NCI-H2081 treated with DMSO at 0.1 percent for 48 hours (cell line): ENCODE data around the gene GAS2L1.

Experiments used
- DNase-seq: peaks from one replicate; lab custom pipeline; 2025; lab: John Stamatoyannopoulos, UW

Gene GAS2L1

DNA sequence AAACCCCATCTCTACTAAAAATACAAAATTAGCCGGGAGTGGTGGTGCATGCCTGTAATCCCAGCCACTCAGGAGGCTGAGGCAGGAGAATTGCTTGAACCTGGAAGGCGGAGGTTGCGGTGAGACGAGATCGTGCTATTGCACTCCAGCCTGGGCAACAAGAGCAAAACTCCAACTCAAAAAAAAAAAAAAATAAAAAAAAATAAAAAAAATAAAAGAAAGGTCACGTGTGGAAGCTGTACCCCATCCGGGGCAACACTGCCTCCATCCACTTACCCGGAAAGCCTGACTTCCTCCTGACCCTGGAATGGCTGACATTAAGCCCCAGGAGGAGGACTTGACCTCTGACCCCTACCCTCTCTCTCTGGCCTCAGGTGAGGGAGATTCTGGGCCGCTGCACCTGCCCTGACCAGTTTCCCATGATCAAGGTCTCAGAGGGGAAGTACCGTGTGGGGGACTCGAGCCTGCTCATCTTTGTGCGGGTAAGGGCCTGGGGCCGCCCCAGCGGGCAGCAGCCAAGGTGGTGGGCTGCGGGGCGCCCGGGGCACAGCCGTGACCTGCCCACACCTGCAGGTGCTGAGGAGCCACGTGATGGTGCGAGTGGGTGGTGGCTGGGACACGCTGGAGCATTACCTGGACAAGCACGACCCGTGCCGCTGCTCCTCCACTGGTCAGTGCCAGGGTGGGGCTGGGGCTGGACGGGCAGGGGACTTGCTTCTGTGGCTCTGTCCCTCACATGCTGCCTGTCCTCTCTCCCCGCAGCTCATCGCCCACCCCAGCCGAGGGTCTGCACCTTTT lies 3.8 kb downstream of the GAS2L1 start:
- no peak for DNase-seq

DNA sequence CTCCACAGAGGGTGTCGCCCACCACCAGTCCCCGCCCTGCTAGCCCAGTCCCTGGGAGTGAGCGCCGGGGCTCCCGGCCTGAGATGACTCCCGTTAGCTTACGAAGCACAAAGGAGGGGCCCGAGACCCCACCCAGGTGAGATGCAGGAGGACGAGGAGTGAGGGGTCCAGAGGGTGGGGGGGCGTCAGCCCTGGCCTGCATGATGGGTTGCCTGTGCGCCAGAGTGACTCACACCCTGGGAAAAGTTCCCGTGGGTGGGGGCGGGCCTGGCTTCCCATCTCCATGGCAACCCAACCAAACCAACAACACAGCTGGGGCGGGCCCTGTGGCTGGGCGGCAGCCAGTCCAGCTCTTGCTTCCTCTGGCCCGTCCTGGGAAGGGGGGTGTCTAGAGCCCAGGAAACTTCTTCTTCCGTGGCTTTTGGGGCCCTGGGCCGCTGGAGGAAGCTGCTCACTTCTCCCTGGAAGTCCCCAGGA lies 4.5 kb downstream of the GAS2L1 start:
- DNase-seq, result no peak

- DNase-seq, result no peak
Observed at GRCh38 chr22:29311464-29312217, 5.2 kb downstream of the GAS2L1 start.

- DNase-seq, result no peak
Observed at GRCh38 chr22:29312218-29313125, 6.0 kb downstream of the GAS2L1 start.

DNA sequence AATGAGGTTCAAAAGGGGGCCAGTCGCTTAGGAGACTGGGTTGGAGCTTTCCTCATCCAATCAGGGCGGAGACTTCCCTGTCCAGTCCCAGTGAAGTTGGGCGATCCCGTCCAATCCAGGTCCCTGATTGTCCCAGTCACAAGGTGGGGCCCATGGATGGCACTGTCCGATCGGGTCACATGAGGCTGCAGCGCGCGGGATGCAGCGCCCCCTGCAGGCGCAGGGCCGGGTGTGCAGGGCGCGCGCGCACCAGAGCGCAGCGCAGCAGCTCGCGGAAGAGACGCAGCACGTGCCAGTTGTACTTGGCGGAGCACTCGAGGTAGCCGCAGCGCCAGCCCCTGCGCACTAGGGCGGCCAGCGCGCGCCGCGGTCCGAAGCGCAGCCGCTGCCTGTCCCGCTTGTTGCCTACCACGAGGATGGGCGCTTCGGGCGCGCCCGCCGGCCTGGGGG lies 6.7 kb downstream of the GAS2L1 start:
- no peak for DNase-seq

DNA sequence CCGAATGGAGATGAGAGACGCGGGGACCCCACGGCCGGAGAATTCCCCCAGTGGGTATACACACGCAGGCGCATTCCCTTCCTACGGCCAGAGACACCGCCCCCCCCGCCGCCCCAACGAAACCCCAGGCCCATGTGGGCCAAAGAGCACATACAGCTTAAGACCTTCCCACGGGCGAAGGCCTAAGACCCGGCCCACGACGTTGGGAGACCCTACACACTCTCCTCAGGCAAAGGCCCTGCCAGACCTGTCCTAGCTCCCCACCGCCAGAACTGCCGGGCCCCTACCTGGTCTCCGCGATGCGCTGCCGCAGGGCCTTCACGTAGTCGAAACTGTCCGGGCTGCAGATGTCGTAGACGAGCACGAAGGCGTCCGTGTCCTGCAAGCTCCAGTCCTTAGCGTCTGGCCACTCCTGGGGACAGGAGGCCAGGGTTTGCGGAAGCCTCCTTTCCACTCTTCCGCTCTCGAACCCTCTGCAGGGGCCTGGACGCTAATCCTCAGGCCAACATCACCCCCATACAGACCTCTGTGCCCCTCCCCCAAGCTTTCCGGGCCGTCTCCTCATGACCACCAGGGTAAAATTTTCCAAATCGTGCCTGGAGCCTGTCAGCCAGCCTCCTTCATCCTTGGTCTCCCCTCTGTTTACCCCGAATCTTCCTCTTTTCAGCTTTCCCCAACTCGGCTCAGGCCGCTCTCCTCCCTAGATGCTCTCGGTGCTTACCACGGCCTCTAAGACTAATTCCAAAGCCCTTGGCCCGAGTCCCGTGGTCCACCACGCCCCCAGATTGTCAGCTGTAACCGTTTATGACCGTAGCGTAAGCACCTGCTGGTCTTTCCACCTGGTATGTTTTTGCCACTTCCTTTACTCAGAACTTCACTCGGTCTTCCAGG lies 7.4 kb downstream of the GAS2L1 start:
- DNase-seq, result no peak

DNA sequence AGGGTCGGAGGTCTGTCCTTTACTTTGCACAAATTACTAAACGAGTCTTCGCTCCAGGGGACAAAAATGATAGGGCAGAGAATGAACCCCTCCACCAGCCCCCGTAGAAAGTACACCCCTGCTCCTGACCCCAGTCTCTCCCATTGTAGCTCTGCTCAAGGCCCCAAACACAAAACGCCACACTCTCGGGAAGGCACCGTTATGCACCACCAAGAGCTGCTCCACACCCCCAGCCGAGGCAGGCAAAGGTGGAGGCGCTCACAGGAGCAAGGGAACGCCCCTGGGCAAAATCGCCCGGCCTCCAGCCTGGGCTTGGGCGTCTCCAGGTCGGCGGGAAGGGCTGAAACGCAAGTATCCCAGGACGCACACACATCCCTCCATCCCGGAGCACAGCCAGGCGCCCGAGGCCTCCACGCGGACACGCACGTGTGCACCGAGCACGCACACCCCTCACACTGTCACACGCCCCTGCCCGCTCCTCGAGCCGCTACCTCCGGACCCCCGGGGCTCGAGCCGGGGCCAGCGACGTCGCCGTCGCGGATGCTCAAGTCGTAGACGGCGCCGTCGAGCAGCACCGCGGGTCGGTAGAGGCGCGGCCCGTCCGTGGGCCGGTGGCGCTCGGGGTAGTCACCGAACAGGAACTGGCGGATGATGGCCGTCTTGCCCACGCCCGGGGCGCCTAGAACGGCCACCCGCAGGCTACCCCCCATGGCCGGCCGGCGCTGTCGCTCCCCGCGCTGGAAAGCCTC lies 8.3 kb downstream of the GAS2L1 start:
- DNase-seq, result no peak

GRCh38 chr22:29315286-29316140 lies 9.1 kb downstream of the GAS2L1 start, which contains the start of gene RASL10A:
Gene RASL10A (minus strand): TSS chr22:29315697. CDS start chr22:29315246, 451 bp downstream.
- no peak for DNase-seq

DNA sequence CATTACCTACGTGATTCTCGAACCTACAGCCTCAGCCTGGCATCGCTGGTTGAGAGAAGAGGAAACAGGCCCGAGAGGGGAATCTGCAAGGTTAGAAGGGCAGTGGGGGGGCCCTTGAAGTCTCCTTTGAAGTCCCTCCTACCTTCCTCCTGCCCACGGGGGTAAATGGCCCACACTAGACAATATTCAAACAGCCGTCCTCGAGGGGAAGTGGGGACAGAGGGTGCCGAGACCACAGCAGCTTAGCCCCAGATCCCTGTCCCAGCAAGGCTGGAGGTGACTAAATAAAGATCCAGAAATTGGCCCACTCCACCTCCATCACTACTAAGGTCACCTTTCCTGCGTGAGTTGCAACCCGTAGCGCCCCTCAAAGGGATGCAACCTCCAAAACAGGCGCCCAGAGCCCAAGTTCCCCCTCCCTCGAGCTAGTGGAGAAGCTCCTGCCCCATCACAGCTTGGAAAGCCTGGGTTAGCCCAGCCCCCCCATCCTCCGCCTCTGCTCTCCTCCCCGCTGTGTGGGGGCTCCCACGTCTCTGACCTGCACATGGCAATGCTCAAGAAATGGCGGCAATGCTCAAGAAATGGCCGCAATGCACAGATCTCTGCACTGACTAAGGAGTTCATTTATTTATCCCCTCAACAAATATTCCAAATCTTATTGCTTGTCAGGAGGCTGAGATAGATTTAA lies 9.8 kb downstream of the GAS2L1 start:
- no peak for DNase-seq

DNA sequence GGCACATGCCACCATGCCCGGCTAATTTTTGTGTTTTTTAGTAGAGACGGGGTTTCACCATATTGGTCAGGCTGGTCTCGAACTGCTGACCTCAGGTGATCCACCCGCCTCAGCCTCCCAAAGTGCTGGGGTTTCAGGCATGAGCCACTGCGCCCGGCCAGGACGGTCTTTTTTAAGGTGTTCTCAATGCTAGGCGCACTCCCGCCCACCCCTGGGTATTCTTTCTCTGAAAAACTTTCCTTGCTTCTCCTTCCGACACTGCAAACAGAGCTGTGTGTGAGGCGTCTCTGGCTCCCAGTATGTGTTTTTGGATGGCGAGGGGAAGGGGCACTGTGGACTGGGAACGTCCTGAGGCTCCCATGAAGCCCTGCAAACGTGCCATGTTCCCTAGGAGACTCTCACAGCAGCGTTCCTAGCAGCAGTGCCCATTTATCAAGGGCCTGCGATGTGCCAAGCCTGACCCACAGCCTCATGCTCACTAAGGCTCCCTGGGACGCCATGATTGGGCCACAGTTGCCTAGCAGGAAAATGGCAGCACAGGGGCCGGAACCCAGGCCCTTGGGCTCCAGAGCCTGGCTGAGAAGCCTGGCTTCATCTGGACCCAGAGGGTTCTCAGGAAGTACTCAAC lies 11.5 kb downstream of the GAS2L1 start:
- no peak for DNase-seq

- DNase-seq, result no peak
Observed at GRCh38 chr22:29319072-29319471, 12.6 kb downstream of the GAS2L1 start.

GRCh38 chr22:29320546-29320945 lies 14.1 kb downstream of the GAS2L1 start:
- no peak for DNase-seq

- no peak for DNase-seq
Observed at GRCh38 chr22:29323641-29324040, 17.2 kb downstream of the GAS2L1 start.

DNA sequence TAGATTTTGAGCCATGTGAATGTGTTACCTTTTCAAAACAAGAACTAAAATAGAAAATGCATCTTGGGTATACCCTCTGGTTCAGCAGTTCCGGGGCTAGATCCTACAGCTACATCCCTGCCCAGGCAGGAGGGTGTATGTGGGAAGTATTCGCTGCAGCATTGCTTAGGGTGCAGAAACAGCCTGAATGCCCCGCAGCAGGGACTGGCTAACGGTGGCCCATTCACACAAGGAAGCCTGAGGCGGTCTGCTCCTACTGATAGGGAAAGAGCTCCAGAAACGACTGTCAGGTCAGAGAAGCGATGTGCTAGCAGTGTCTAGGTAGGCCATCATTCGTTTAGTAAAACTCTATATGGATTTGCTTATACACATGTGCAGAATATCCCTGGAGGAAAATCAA lies 18.9 kb downstream of the GAS2L1 start:
- DNase-seq, result no peak

GRCh38 chr22:29325785-29326315 lies 19.4 kb downstream of the GAS2L1 start:
- DNase-seq, result no peak

GRCh38 chr22:29326481-29326880 lies 20.0 kb downstream of the GAS2L1 start:
- no peak for DNase-seq

DNA sequence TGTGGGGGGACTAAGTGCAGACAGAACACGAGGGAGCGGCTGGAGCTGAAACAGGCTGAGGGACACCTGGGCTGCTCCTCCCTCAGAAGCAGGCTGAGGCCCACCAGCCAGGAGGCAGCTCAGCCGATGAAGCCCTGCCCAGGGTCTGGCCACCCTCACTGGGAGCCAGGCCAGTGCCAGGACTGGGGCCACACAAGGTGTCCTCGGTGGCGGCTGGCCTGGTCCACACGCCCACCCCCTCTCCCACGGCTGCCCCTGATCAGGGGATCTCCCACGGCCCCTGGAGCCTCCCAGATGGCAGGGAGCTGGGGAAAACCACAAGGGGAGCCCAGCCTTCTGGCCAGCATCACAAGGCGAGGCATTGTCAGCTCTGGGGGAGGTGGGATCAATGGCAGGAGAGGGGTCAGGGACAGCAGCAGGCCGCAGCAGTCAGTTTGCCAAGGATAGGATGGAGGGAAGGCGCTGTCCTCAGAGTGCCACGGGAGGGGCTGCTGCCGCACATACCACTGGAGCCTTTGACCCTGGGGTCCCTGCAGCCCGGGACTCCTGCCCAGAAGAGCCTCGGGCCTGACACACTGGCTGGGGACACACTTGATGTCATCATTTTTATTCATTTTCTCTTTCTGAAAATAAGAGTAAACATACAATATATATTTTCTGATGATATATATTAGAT lies 20.8 kb downstream of the GAS2L1 start:
- no peak for DNase-seq
